Type B pancreatic cell (in vitro differentiated cells): ENCODE results near the gene INCA1. TPM values are rescaled to one million over a fixed set of nuclear protein-coding genes. Genes with fewer than 3 reads are reported as not detected.

Experiments
- DNase-seq: peaks from one replicate; pipeline ENCODE4 v3.0.0; 2021; ENCODE audit warnings: mixed read lengths; ENCODE audit not compliant: unreplicated experiment; ENCODE audit errors: extremely low spot score
- H3K27ac Mint-ChIP-seq: 2 replicates; pipeline ENCODE4 v1.8.0; 2021; ENCODE audit warnings: mild to moderate bottlenecking, mixed read lengths
- H3K27me3 Mint-ChIP-seq: 2 replicates; pipeline ENCODE4 v1.8.0; 2021; ENCODE audit warnings: mixed read lengths
- H3K36me3 Mint-ChIP-seq: 2 replicates; pipeline ENCODE4 v1.8.0; 2021; ENCODE audit warnings: mixed read lengths
- H3K4me1 Mint-ChIP-seq: one replicate; pipeline ENCODE4 v1.8.0; 2021; ENCODE audit warnings: mixed read lengths; ENCODE audit not compliant: unreplicated experiment
- H3K4me3 Mint-ChIP-seq: 2 replicates; pipeline ENCODE4 v1.8.0; 2021; ENCODE audit warnings: mild to moderate bottlenecking, mixed read lengths
- H3K9me3 Mint-ChIP-seq: 2 replicates; pipeline ENCODE4 v1.8.0; 2021; ENCODE audit warnings: mixed read lengths
- total RNA-seq: library from RNA; stranded (reverse); gene quantifications from 2 replicates; pipeline ENCODE4 v1.2.1, GENCODE V29; 2021; ENCODE audit warnings: low replicate concordance
- TF ChIP-seq, protein P1 (sequence below): fragments of 200-600 bp; sonication (generic); conservative IDR thresholded peaks from 2 replicates; pipeline ENCODE4 v1.5.0; 2021; ENCODE audit warnings: antibody characterized with exemption, mild to moderate bottlenecking

INCA1 gene
- total RNA-seq, 1 donor from 2014 or later, result 0.72 TPM

GRCh38 chr17:5022171-5022711, 24.9 kb upstream of the INCA1 start:
- Mint-ChIP-seq H3K4me3 (no peak overlapping the region), H3K27me3 (no peaks in the 10 kb centered on the region), H3K36me3 (peaks cover 20% of the 10 kb centered on the region), H3K9me3 (no peaks in the 10 kb centered on the region), H3K27ac (no peak overlapping the region), H3K4me1 (no peaks in the 10 kb centered on the region)
- TF ChIP-seq, protein P1, sequence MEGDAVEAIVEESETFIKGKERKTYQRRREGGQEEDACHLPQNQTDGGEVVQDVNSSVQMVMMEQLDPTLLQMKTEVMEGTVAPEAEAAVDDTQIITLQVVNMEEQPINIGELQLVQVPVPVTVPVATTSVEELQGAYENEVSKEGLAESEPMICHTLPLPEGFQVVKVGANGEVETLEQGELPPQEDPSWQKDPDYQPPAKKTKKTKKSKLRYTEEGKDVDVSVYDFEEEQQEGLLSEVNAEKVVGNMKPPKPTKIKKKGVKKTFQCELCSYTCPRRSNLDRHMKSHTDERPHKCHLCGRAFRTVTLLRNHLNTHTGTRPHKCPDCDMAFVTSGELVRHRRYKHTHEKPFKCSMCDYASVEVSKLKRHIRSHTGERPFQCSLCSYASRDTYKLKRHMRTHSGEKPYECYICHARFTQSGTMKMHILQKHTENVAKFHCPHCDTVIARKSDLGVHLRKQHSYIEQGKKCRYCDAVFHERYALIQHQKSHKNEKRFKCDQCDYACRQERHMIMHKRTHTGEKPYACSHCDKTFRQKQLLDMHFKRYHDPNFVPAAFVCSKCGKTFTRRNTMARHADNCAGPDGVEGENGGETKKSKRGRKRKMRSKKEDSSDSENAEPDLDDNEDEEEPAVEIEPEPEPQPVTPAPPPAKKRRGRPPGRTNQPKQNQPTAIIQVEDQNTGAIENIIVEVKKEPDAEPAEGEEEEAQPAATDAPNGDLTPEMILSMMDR, result no peak
- no peak for DNase-seq

DNA sequence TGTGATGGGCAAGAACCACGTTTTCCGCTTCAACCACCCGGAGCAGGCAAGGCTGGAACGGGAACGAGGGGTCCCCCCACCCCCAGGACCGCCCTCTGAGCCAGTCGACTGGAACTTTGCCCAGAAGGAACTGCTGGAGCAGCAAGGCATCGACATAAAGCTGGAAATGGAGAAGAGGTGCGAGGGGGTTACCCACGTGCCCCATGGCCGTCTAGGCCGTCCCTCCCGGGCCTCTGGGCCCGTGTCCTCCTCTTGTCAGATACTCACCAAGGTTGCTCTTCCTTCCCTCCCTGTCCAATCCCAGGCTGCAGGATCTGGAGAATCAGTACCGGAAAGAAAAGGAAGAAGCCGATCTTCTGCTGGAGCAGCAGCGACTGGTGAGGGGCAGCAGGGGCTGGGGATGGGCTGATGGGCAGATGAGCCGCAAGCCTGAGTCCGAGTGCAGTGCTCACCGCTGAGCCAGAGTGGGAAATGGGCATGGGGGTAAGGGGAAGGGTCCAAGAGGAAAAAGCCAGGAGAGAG, 23.2 kb upstream of the INCA1 start:
- Mint-ChIP-seq H3K4me3 (no peak overlapping the region), H3K9me3 (no peaks in the 10 kb centered on the region), H3K27ac (no peak overlapping the region), H3K27me3 (no peaks in the 10 kb centered on the region), H3K36me3 (peaks cover 20% of the 10 kb centered on the region), H3K4me1 (no peaks in the 10 kb centered on the region)
- DNase-seq, result no peak
- TF ChIP-seq, protein P1, result no peak

DNA sequence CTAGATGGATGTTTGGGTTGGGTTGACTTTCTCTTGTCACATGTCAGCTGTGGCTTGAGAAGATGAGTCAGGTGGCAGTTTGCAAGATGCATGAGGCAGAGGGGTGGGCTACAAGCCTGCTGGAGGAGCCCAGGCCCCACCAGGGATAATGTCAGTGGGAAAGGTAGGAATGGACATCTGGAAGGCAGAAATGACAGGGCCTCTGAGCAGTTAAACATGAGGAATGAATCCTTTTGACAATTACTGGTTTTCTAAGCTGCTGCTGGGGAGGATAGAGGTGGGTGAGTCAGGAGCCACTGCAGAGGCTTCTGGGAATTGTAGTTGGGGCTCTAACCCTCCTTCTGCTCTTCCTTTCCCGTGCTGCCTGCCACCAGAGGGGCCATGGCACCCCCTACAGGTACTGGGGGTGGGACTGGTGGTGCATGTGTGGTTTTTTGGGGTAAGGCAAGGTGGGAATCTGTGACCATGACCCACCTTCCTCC, 22.2 kb upstream of the INCA1 start:
- Mint-ChIP-seq H3K27ac (no peak overlapping the region), H3K36me3 (peaks cover 18% of the 10 kb centered on the region), H3K4me3 (no peak overlapping the region), H3K4me1 (no peaks in the 10 kb centered on the region), H3K9me3 (no peaks in the 10 kb centered on the region), H3K27me3 (no peaks in the 10 kb centered on the region)
- DNase-seq, result no peak
- TF ChIP-seq, protein P1, result no peak

DNA sequence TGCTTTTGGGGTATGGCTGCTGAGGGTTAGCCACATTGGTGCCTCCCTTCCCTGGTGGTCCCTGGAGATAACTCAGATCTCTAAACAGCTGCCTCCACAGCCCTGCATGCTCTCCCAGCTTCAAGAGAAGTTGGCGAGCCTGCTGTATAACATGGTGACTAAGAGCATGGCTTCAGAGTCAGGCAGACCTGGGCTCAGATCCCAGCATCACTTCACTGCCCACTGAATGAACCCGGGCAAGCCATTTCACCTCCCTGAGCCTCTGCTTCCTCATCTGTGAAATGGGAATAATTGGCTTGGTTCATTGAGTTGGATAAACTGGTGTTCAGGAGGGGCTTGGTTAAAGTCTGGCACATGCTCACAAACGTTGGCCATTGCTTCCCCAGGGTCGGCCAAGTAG, 17.0 kb upstream of the INCA1 start:
- H3K27ac Mint-ChIP-seq, result no peak overlapping the region

DNA sequence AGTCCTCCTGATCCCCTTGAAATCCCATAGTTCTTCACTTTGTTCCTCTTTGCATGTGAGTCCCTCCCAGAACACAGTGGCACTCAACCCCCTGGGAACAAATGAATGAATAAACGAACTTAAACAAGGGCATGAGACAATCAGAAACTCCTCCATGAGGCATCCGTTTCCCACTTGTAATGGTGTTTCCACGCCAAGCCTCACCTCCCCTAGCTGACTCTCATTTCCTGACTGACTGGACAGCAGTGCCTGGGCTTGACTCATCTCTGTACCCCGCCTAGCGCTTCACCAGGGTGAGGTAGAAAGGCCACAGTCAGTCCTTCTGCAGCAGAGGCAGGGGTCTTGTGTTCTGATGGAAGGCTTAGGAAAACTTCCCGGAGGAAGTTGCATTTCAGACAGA, 14.6 kb upstream of the INCA1 start:
- H3K36me3 Mint-ChIP-seq, result peaks cover 23% of the 10 kb centered on the region
- H3K27me3 Mint-ChIP-seq, result no peaks in the 10 kb centered on the region
- H3K27ac Mint-ChIP-seq, result no peak overlapping the region

More for the DNA sequence above, 17.0 kb upstream of the INCA1 start:
- TF ChIP-seq, protein P1, result no peak
- no peak for DNase-seq
- Mint-ChIP-seq H3K4me3 (no peak overlapping the region), H3K9me3 (no peaks in the 10 kb centered on the region), H3K27me3 (no peaks in the 10 kb centered on the region), H3K4me1 (no peaks in the 10 kb centered on the region), H3K36me3 (peaks cover 12% of the 10 kb centered on the region)

More for the DNA sequence above, 14.6 kb upstream of the INCA1 start:
- Mint-ChIP-seq H3K4me3 (no peak overlapping the region), H3K4me1 (no peaks in the 10 kb centered on the region), H3K9me3 (no peaks in the 10 kb centered on the region)
- TF ChIP-seq, protein P1, result no peak
- no peak for DNase-seq
